Measurements from ENCODE around the gene GAS7. TPM values are rescaled to one million over a fixed set of nuclear protein-coding genes. Genes with fewer than 3 reads are reported as not detected.

The GAS7 gene
- total RNA-seq, 1 experiment from 2014 or later: 6.0 TPM

- Histone ChIP-seq H3K27me3 (ENCODE audit: insufficient read depth, low read length) (no peaks in the 10 kb centered on the region), H3K79me1 (ENCODE audit: insufficient read depth, low read depth, low read length, poor library complexity, severe bottlenecking) (no peaks in the 10 kb centered on the region), H2AK5ac (ENCODE audit: insufficient read length, low read length) (no peak overlapping the region), H3K23me2 (ENCODE audit: insufficient read length, low read depth, low read length, poor library complexity, severe bottlenecking) (no peaks in the 10 kb centered on the region), H2BK5ac (ENCODE audit: insufficient read length, low read length) (no peak overlapping the region), H2BK15ac (ENCODE audit: low read depth, low read length) (no peak overlapping the region), H3K4me2 (ENCODE audit: insufficient read depth, insufficient read length, low read length) (no peak overlapping the region), H3K18ac (ENCODE audit: insufficient read length, low read depth, low read length) (no peak overlapping the region), H3K4me1 (ENCODE audit: insufficient read depth, low read length) (no peaks in the 10 kb centered on the region), H4K5ac (ENCODE audit: insufficient read length, low read depth, low read length) (no peak overlapping the region), H2AFZ (ENCODE audit: low read length) (no peak overlapping the region), H2BK20ac (ENCODE audit: low read depth, low read length, poor library complexity, severe bottlenecking) (no peak overlapping the region), H3K56ac (ENCODE audit: insufficient read length, low read depth, low read length) (no peak overlapping the region), H3T11ph (ENCODE audit: low read length) (no peak overlapping the region), H3K4ac (ENCODE audit: low read depth, low read length) (no peak overlapping the region), H3K27ac (ENCODE audit: insufficient read length, low read depth, low read length) (no peak overlapping the region), H2BK12ac (ENCODE audit: insufficient read length, low read depth, low read length) (no peak overlapping the region), H4K20me1 (ENCODE audit: control insufficient read depth, insufficient read depth, insufficient read length) (no peaks in the 10 kb centered on the region), H2BK120ac (ENCODE audit: low read depth, low read length, poor library complexity, severe bottlenecking) (no peak overlapping the region), H3K79me2 (ENCODE audit: insufficient read depth, low read length) (no peaks in the 10 kb centered on the region), H3K9ac (ENCODE audit: extremely low read depth, insufficient read length, low read length) (no peak overlapping the region), H4K8ac (replicated peaks; ENCODE audit: insufficient read length, low read depth, low read length) (no peak overlapping the region), H3K23ac (ENCODE audit: insufficient read length, low read depth, low read length) (no peak overlapping the region), H4K91ac (ENCODE audit: insufficient read length, low read depth, low read length) (no peak overlapping the region), H3K14ac (ENCODE audit: insufficient read depth, low read length) (no peak overlapping the region), H3K9me3 (ENCODE audit: control insufficient read depth, low read depth, low read length) (no peaks in the 10 kb centered on the region)
- Mint-ChIP-seq H3K27ac (no peak overlapping the region), H3K4me3 (no peak overlapping the region), H3K27me3 (ENCODE audit: low read depth) (no peaks in the 10 kb centered on the region), H3K9me3 (no peaks in the 10 kb centered on the region), H3K4me1 (peaks cover 11 to 13% of the 10 kb centered on the region in 2 experiments), H3K36me3 (ENCODE audit: insufficient read depth in 1 of 3, low read depth in 3 of 3) (no peaks in the 10 kb centered on the region)
- DNase-seq: peak; percentile 38
- no CpG with 5 or more reads among the region's 3 CpGs for WGBS (ENCODE audit: extremely low coverage, insufficient read length, low lambda C conversion rate)
- TF ChIP-seq CTCF (conservative IDR thresholded peaks at IDR 0.05): no peak
Measured at GRCh38 chr17:9875441-9875840, 323.0 kb downstream of the GAS7 start.
